Myocyte (in vitro differentiated cells): ENCODE measurements around the gene FANCL. TPM values are rescaled to one million over a fixed set of nuclear protein-coding genes. Genes with fewer than 3 reads are reported as not detected.
"Not testable (repeated sequence)": the region's sequence is repeated elsewhere in the genome, so short reads cannot be mapped to it uniquely, and the experiment has no call there.

Experiments
- DNase-seq: peaks from one replicate; pipeline ENCODE4 v3.0.0-alpha.2; 2012; ENCODE audit warnings: low read depth
- polyA plus RNA-seq: library from polyadenylated mRNA; unstranded; fragments of >200 nt; gene quantifications from one replicate; pipeline ENCODE4 v1.2.1, GENCODE V29; 2012; ENCODE audit warnings: missing spikeins
- total RNA-seq: library from RNA; depleted of rRNA; stranded (reverse); fragments of >200 nt; gene quantifications from 2 replicates; pipeline ENCODE4 v1.2.3, GENCODE V29; 2014

FANCL gene
- 5.0 and 5.5 TPM in 2 replicates for total RNA-seq
- 3.7 TPM for polyA plus RNA-seq

DNA sequence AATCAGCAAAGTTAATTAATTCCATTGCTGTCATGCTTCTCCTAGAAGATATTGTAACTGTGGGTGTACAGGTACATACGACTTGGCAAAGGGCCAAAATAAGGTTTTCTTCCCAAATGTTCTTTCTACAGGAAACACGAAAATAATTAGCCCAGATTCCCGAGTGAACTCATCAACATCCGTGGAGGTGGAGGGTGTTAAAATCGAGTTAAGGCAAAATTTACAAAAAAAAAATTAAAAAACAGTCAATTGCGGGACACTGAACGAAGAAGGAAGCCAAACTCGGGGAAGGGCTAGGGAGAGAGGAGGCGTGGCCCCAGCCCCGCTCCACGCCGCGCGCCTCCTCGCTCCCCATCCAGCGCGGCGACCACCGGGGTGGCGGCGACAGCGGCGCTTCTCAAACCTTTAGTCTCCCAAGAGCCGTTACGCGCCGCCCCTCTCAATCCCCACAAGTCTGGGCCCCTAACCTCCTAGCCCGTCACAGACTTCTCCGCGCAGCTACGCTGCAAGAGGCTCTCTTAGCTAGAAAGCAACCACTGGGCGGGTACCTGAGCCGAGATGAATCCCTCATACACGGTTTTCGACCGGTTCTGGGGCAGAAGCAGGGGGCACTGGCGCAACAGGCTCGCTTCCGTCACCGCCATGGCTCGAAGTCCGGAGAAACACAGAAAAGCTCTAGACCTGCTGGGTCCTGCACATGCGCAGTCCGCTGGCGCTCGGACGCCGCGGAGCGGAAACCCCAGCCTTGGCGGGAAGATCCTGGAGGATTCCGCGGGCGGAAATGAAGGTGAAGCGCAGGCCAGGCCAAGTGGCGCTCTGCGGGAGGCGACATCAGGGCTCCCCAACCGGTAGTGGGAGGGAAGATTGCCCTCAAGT lies at the start of gene FANCL:
Gene FANCL (minus strand): TSS at position 656 of the 876 bp plus-strand sequence. CDS start 12 bp downstream, at position 644.
- peak; percentile 76 for DNase-seq

DNA sequence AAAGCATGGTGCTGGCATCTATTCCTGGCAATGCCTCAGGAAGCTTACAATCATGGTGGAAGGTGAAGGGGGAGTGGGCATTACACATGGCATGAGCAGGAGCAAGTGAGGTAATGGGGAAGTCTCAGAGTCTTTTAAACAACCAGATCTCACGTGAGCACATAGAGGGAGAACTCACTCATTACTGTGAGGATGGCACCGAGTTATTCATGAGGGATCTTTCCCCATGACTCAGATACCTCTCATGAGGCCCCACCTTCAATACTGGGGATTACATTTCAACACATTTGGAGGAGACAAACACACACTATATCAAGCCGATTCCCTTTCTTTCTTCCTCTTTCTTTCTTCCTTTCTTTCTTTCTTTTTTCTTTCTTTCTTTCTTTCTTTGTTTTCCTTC lies 47.9 kb upstream of the FANCL start:
- peak; percentile 19 for DNase-seq

DNA sequence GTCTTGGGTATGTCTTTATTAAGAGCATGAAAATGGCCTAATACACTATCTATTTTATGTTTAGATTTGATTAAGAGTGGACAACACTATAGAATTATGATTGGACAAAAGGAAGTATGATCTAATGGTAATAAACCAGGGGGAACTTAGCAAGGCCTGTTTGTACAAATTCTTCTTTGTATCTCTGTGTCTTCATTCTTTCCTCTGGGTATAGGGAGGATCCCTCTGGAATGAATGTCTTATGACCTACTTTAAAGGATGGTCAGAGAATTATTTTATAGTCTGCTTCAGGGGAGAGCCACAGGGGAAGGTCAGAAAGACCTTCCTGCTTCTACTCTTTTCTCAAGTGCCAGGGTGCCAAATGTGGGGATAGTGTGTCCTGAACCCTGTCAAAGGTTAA lies 42.8 kb upstream of the FANCL start:
- DNase-seq = no peak

DNA sequence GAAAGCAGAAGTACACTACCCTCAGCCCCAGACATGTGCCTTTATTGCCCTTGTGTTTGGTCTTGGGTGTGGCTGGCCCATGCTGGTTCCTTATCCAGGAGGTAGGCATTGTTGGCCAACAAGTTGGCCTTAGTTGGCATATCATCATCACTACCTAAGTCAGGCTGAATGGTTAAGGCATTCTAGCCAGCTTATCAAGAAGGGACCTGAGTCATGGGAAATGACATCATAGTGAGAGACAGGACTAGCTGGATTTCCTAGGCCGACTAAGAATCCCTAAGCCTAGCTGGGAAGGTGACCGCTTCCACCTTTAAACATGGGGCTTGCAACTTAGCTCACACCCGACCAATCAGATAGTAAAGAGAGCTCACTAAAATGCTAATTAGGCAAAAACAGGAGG lies 34.0 kb upstream of the FANCL start:
- not testable (repeated sequence) for DNase-seq

DNA sequence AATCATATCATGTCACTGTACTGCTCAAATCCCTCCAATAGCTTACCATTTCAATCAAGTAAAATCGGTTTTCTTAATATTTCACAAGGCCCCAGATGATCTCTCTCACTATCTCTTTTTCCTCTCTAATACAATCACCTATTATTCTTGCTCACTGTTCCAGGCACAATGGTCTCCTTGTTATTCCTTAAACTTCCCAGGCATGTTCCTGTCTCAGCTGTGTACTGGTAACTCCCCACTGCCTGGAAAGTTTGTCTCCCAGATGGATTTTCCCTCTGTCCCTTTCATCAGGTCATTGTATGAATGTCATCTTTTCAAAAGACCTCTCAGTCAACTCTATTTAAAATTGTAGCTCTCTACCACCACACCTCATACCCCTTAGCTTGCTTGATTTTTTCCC lies 30.7 kb upstream of the FANCL start:
- no peak for DNase-seq

DNA sequence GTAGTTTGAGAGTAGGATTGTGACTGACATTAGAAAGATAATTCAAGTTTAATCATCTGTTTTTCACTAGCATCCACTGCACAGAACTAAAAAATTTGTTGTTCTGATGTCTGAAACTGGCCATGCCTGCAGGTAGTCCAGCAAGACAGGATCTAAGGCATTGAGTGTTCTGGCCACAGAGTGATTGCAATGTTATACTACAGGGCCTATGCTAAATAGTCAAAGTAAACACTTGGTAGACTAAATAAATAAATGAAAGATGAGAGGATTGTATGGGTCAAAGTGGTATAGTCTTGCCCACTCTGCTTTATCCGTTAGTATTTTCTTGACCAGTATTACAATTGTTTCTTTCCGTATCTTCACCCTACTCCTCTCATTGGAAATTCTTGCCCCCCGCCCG lies 27.6 kb upstream of the FANCL start:
- no peak for DNase-seq

DNA sequence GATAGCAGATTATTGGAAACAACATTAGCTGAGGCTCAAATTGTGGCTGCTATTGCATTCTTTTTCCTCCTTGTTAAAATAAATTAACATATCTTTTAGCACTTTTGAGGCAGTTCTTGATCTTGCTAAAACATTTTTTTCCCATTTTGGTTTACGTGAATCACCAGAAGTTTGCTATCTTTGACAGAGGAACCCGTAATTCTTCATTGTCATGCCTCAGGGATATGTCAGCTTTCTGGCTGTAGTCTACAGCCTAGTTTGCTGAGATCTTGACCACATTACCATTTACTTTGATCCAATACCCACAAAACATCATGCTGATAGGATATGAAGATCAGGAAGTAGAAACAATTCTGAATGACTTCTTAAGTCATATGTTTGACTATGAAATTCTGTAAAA lies 25.1 kb upstream of the FANCL start:
- DNase-seq = no peak

DNA sequence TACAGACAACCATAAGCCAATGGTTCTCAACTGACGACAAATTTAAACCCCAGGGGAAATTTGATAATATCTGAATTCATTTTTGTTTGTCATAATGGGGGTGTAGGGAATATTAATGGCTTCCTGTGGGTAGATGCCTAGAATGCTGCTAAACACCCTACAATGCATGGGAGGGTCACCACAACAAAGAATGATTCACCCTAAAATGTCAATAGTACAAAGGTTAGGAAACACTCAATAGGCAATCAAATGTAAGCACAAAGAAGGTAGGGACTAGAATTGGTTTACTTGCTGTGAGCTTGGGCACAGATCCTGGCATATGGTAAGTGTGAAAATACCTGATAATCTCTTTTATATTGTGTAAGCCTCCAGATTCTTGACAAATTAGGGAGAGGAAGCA lies 20.1 kb upstream of the FANCL start:
- DNase-seq = no peak

DNA sequence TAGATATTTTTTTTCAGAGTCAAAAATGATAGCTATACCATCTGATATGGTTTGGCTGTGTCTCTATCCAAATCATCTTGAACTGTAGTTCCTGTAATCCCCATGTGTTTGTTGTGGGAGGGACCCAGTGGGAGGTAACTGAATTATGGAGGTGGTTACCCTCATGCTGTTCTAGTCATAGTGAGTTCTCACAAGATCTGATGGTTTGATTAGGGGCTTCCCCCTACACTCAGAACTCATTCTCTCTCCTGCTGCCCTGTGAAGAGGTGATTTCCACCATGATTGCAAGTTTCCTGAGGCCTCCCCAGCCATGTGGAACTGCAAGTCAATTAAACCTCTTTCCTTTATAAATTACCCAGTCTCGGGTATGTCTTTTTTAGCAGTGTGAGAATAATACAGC lies 17.3 kb upstream of the FANCL start:
- DNase-seq = not testable (repeated sequence)

DNA sequence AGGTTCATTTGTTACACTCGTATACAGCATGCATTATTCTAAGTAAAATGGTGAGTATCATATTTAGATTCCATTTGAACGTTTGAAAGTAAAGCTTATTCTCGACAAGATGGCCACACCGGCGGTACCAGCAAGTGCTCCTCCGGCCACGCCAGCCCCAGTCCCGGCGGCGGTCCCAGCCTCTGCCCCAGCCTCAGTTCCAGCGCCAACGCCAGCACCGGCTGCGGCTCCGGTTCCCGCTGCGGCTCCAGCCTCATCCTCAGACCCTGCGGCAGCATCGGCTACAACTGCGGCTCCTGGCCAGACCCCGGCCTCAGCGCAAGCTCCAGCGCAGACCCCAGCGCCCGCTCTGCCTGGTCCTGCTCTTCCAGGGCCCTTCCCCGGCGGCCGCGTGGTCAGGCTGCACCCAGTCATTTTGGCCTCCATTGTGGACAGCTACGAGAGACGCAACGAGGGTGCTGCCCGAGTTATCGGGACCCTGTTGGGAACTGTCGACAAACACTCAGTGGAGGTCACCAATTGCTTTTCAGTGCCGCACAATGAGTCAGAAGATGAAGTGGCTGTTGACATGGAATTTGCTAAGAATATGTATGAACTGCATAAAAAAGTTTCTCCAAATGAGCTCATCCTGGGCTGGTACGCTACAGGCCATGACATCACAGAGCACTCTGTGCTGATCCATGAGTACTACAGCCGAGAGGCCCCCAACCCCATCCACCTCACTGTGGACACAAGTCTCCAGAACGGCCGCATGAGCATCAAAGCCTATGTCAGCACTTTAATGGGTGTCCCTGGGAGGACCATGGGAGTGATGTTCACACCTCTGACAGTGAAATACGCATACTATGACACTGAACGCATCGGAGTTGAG lies 10.4 kb upstream of the FANCL start:
- not testable (repeated sequence) for DNase-seq

DNA sequence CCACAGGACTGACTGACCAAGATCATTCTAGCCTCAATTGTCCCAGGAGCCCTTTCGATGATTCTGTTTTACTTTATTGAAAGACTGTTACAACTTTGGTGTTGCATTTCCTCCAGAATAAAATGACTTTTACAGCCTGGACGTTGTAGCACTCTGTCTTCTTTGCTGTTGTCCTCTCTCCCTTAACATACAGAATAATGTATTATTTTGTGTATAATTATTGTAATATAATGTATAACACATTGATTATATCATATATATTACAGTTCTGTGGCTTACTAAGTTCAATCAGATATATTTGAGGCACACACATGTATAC lies 380 bp upstream of the FANCL start:
- no peak for DNase-seq

DNA sequence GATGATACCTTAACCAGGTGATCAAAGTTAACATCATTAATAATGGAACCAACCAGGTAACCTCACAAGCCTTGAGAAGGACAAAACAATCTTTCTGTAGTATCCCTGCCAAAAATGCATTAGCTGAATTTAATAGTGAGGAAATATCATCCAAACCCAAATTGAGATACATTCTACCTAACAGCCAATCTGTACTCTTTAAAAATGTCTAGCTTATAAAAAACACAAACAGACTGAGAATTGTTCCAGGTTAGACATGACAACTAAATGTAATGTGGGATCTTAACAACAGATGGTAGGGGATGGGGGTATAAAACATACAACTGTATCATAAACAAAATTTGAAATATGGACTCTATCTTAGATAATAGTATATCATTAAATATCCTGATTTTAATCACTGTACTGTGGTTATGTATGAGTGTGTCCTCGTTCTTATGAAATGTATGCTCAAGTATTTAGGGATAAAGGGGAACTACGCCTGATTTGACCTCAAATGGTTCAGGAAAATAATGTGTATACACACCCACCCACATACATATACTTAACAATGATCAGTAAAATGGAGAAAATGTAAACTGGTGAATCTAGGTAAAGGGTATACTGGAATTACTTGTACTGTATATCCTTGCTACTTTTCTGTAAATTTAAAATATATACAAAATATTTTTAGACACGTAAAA lies 1.7 kb downstream of the FANCL start:
- DNase-seq = no peak

DNA sequence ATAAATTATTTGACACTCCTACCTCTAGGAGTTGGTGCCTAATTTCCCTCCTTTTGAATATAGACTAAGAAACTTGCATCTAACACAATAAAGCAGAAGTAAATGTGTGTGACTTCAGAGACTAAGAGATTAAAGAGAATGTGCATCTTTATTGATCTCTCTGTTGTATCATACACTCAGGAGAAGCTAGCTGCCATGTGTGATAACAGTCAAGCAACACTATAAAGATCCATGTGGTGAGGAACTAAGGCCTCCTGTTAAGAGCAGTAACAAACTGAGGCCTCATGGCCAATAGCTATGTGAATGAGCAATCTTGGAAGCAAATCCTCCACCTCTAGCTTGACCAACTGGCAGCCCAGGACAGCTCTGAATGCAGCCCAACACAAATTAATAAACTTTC lies 3.4 kb downstream of the FANCL start:
- no peak for DNase-seq

DNA sequence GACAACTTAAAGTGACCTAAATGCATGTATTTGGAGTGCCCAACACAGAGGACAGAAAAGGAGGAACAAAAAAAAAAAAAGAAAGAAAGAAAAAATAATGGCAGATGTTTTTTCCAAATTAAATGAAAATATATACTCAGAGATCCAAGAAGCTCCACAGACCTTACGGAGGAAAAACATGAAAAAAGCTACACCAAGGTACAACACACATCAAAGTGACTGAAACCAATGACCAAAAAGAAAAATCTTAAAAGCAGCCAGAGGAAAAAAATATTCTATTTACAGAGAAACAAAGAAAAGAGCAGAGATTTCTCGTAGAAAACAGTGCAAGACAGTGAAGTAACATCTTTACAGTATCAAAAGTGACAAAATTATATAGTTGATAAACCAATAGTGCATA lies 5.1 kb downstream of the FANCL start:
- DNase-seq = no peak

DNA sequence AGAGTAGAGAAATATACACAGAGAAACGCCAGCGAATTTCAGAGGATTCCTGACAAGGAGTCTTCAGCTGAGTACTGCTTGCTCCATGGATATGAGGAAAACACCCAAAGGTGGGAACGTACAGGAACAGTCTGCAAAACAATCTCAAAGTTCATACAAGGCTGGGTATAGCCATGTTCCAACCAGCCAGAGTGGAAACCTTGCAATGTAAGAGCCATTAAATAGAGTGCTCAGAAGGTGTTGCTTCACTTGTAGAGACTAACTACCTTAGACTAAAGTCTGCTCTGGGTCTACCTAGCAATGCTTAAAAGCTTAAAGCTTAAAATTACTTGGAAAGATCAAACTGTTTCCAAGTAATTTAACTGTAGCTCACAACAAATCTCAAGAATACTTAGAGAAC lies 6.0 kb downstream of the FANCL start:
- no peak for DNase-seq

DNA sequence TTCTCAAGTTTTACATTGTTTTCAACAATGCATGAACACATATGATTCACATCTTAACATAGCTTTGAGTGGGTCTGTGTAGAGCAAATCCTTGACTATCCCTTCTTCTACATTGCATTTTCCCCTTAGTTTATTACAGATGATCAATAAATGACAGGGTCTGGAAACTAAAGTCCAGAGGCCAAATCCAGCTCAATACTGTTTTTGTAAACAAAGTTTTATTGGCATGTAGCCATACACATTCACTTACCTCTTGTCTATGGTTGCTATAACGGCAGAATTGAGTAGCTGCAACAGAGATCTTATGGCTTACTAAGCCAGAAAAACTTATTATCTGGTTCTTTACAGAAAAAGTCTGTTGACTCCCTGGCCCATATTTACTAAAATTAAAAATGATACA lies 12.8 kb downstream of the FANCL start:
- no peak for DNase-seq

DNA sequence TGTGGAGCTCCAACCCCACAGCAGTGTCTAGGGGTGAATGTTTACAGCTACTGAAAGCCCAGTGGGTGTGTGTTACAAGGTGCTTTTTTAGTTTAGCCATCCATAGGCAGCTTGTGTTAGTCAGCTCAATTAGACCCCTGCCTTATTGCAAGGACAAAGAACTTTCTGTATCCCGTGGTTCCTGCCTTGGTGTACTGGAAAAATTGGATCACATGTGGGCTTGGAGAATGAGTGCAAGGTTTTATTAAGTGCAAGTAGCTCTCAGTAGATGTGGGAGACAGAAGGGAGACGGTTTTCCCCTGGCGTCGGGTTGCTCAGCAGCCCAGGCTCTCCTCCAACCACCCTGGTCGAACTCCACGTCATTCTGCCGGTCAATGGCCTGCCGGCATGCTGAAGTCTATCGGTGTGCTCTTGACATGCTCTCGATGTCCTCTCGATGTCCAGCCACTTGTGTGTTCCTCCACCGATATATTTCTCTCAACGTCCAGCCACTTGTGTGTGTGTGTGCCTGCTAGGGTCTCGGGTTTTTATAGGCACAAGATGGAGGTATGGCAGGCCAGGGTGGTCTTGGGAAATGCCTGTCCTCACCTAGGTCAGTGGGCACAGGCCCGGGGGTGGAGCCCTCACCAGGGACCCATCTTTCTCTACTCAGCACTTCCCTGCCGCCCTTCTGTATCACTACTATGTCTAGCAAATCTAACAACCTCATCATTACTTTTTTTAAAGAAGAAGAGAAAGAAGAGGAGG lies 13.8 kb downstream of the FANCL start:
- no peak for DNase-seq

DNA sequence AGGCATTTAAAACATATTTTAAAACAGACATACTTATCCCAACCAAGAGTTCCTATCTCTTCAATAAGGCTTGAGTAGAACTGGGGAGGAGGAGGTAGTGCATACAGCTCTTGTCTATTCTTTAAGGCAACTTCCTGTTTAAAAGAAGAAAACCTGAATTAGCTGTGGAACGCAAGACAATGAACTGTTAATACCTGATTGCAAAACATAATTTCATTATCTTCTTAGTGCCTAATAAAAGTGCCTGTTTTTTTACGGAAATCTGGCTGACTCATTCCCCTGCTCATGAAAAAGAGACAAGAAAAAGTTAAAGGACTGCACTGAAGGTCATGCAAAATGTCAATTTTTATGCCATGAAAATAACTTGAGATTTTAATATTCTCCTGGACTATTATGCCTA lies 19.2 kb downstream of the FANCL start:
- no peak for DNase-seq

DNA sequence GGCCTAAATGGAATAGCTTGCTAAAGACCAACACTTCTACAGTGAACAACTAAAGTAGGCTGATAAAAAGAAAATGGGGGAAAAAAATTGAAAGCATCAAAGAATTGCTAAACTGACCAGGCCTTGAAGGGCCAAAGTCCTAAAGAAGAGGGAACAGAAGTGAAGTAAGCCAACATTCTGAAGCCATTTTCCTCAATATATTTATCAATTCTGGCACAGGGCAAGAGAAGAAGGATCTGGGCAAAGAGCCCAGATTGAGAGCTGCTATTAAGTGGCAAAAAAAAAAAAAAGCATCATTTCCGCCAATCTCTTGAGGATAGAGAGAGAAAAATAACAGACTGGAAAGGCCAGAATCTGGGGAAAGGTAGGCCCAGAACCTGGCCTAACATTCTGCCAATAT lies 25.7 kb downstream of the FANCL start:
- DNase-seq = peak; percentile 11

DNA sequence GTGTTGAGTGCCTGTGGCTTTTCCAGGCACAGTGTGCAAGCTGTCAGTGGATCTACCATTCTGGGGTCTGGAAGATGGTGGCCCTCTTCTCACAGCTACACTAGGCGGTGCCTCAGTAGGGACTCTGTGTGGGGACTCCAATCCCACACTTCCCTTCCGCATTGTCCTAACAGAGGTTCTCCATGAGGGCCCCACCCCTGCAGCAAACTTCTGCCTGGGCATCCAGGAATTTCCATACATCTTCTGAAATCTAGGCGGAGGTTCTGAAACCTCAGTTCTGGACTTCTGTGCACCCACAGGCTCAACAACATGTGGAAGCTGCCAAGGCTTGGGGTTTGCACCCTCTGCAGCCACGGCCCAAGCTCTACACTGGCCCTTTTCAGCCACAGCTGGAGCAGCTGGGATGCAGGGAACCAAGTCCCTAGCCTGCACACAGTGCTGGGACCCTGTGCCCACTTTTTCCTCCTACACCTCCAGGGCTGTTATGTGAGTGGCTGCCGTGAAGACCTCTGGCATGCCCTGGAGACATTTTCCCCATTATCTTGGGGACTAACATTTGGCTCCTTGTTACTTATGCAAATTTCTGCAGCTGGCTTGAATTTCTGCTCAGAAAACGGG lies 30.1 kb downstream of the FANCL start:
- not testable (repeated sequence) for DNase-seq

DNA sequence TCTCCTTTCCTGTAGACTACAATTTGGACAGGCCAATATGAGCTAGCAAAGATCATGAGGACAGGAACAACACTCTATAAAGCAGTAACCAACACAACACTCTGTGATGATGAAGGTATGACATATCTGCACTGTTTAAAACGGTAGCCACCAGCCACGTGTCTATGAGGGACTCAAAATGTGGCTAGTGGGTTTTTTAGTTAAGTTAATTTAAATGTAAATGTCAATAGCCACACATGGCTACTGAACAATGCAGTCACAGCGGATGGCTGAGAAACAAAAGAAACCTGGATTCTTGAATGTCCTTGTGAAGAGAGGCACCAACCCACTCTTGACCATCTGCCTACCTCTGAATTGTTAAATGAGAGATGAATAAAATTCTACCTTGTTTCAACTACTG lies 33.9 kb downstream of the FANCL start:
- no peak for DNase-seq
